Hepatocyte (in vitro differentiated cells): ENCODE data around the gene SNX5.

Experiments used
- EZH2 ChIP-seq: fragments of 200-600 bp; sonication (generic); IDR thresholded peaks from 2 replicates; pipeline ENCODE4 v1.6.1; 2016; ENCODE audit warnings: antibody characterized with exemption, mild to moderate bottlenecking, borderline replicate concordance
- EZH2phosphoT487 ChIP-seq: fragments of 200-600 bp; sonication (generic); IDR thresholded peaks from one replicate; pipeline ENCODE4 v1.6.1; 2018; ENCODE audit warnings: antibody characterized with exemption, mild to moderate bottlenecking, low read depth, moderate library complexity; ENCODE audit not compliant: unreplicated experiment, severe bottlenecking
- TF ChIP-seq, protein P1 (sequence below): fragments of 200-600 bp; sonication (generic); IDR thresholded peaks from 2 replicates; pipeline ENCODE4 v1.5.1; 2016; ENCODE audit warnings: antibody characterized with exemption, mild to moderate bottlenecking; ENCODE audit not compliant: poor library complexity

GRCh38 chr20:17971300-17972013 is 2.9 kb upstream of the SNX5 start:
- TF ChIP-seq, protein P1, sequence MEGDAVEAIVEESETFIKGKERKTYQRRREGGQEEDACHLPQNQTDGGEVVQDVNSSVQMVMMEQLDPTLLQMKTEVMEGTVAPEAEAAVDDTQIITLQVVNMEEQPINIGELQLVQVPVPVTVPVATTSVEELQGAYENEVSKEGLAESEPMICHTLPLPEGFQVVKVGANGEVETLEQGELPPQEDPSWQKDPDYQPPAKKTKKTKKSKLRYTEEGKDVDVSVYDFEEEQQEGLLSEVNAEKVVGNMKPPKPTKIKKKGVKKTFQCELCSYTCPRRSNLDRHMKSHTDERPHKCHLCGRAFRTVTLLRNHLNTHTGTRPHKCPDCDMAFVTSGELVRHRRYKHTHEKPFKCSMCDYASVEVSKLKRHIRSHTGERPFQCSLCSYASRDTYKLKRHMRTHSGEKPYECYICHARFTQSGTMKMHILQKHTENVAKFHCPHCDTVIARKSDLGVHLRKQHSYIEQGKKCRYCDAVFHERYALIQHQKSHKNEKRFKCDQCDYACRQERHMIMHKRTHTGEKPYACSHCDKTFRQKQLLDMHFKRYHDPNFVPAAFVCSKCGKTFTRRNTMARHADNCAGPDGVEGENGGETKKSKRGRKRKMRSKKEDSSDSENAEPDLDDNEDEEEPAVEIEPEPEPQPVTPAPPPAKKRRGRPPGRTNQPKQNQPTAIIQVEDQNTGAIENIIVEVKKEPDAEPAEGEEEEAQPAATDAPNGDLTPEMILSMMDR: no peak
- TF ChIP-seq EZH2 (no peak), EZH2phosphoT487 (no peak)
